ENCODE measurements around the gene PIGB.

GRCh38 chr15:55383687-55384086 is 64.7 kb downstream of the PIGB start:
- TF ChIP-seq SP1 (IDR thresholded peaks at IDR 0.05) (no peak), ELF4 (IDR thresholded peaks at IDR 0.05) (no peak), SUZ12 (IDR thresholded peaks at IDR 0.05) (no peak), FOXA1 (IDR thresholded peaks at IDR 0.05) (no peak), ARNT (IDR thresholded peaks at IDR 0.05) (no peak), FOXM1 (IDR thresholded peaks at IDR 0.05; ENCODE audit: borderline replicate concordance) (no peak), FOXK2 (IDR thresholded peaks at IDR 0.05) (no peak), L3MBTL2 (conservative IDR thresholded peaks at IDR 0.05) (no peak), HDGF (IDR thresholded peaks at IDR 0.05; ENCODE audit: borderline replicate concordance) (no peak), NFRKB (IDR thresholded peaks at IDR 0.05) (no peak), PKNOX1 (IDR thresholded peaks at IDR 0.05) (no peak)

Measured in HEK293T (cell line).